NCI-H82 treated with DMSO at 0.1 percent for 48 hours (cell line): ENCODE results near the gene ATOSB.

Source experiments
- DNase-seq: peaks from one replicate; lab custom pipeline; 2025; ENCODE audit not compliant: unreplicated experiment; lab: John Stamatoyannopoulos, UW

ATOSB gene

GRCh38 chr9:35114113-35114839, 1.4 kb downstream of the ATOSB start:
- peak; percentile 34 for DNase-seq

GRCh38 chr9:35112257-35113020, 3.2 kb downstream of the ATOSB start:
- no peak for DNase-seq

- DNase-seq = peak; percentile 83
Measured at GRCh38 chr9:35111001-35111933, 4.4 kb downstream of the ATOSB start.

GRCh38 chr9:35110327-35110761, 5.3 kb downstream of the ATOSB start:
- no peak for DNase-seq

GRCh38 chr9:35108946-35109575, 6.6 kb downstream of the ATOSB start:
- DNase-seq = no peak

GRCh38 chr9:35108461-35108860, 7.2 kb downstream of the ATOSB start:
- no peak for DNase-seq

GRCh38 chr9:35107297-35108290, 8.1 kb downstream of the ATOSB start:
- DNase-seq = no peak

- no peak for DNase-seq
Measured at GRCh38 chr9:35106343-35106730, 9.3 kb downstream of the ATOSB start.

- DNase-seq = no peak
Measured at GRCh38 chr9:35105571-35106342, 9.9 kb downstream of the ATOSB start.

- no peak for DNase-seq
Measured at GRCh38 chr9:35105126-35105525, 10.5 kb downstream of the ATOSB start.

GRCh38 chr9:35104586-35104985, 11.1 kb downstream of the ATOSB start:
- DNase-seq = no peak

GRCh38 chr9:35103660-35104191, 11.9 kb downstream of the ATOSB start:
- DNase-seq = no peak

GRCh38 chr9:35102769-35103659, 12.6 kb downstream of the ATOSB start, which contains the start of gene STOML2:
Gene STOML2 (minus strand): TSS chr9:35103131. CDS start chr9:35103094, 37 bp downstream.
- DNase-seq = peak; percentile 81

- no peak for DNase-seq
Measured at GRCh38 chr9:35102465-35102768, 13.2 kb downstream of the ATOSB start.

GRCh38 chr9:35097573-35097972, 18.1 kb downstream of the ATOSB start:
- DNase-seq = no peak

GRCh38 chr9:35096035-35096849, 19.4 kb downstream of the ATOSB start, which contains the start of gene PIGO:
Gene PIGO (minus strand): TSS chr9:35096591. CDS start chr9:35095565, 1,026 bp downstream.
- DNase-seq = peak; percentile 9

GRCh38 chr9:35091536-35091935, 24.1 kb downstream of the ATOSB start:
- no peak for DNase-seq
